T47D (cell line): ENCODE data around the gene ALDH16A1.

Experiments
- DNase-seq, 2 experiments: peaks; one replicate each; pipeline versions ENCODE4 v3.0.0 to v3.0.0-alpha.2; 2011 to 2012; ENCODE audit warnings: low read depth in 1 of 2, low spot score in 1 of 2
- JUND ChIP-seq: IDR thresholded peaks from 2 replicates; pipeline ENCODE4 v1.6.1; 2012; ENCODE audit warnings: low read depth
- in situ Hi-C: cut with HindIII; loops from 2 replicates; pipeline ENCODE4 v1.10.0; 2016; ENCODE audit warnings: low sequenced_read_pairs, low pct_unique_long_range_greater_than_20kb

The ALDH16A1 gene

DNA sequence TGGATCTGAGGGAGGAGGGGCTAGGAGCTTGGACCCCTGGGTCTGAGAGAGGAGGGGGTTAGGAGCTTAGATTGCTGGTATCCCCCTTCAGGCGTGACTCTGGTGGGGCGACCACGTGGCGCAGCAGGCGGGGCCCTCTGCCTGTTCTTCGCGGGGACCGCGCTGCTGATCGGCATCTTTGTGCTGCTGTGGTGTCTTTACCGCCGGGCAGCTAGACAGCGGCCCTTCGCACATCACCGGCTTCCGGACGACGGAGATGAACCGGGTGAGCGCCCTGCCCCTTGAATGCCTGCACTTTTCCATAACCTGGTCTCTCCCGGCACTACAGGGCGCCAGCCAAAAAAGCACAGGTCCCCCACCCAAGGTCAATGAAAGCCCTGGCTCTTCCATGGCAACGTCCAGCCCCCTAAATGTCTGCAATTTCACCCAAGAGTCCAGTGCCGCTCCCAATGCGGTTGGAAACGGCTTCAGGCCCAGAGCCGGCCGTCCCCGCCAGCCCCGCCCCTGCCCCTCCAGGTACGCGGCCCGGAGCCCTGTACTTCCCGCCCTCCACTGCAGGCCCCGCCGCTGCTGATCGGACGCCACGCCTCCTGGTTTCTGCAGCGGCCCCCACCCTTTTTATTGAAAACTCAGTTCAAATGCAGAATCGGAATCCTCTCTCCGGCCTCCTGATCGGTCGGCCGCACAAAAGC, 25.0 kb upstream of the ALDH16A1 start:
- DNase-seq: no peak
- in situ Hi-C loops: no loop called here
- TF ChIP-seq JUND: no peak

DNA sequence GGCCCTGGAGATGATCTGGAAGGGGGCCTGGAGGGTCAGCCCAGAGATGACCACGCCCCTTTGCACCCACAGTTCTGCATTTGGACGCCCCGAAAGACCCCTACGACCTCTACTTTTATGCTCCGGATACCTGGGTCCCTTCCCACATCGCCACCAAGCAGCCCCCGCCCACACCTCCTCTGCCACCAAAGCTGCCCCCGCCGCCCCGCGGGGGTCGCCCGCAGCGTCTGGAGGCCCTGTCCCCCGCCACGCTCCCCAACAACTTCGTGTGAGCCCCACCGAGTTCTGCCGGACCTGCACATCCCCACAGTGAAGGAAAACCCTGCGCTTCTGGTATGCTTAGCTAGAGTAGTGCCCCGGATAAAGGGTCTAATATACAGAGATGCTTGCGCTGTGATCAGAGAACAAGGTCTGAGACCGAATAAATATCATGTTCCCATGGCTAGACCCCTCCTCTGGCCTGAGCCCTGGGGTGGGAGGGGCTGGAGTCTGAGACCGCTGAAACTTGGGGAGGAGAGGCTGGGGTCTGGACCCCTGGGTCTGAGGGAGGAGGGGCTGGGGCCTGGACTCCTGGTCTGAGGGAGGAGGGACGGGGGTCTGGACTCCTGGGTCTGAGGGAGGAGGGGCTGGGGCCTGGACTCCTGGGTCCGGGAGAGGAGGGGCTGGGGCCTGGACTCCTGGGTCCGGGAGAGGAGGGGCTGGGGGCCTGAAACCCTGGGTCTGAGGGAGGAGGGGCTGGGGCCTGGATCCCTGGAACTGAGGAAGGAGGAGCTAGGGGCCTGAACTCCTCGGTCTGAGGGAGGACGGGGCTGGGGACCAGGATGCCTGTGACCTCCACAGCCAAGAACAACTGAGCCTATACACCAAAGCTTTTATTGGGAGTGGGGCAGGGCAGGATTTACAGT, 24.2 kb upstream of the ALDH16A1 start:
- no peak for DNase-seq
- in situ Hi-C loops: no loop called here
- no peak for TF ChIP-seq JUND

DNA sequence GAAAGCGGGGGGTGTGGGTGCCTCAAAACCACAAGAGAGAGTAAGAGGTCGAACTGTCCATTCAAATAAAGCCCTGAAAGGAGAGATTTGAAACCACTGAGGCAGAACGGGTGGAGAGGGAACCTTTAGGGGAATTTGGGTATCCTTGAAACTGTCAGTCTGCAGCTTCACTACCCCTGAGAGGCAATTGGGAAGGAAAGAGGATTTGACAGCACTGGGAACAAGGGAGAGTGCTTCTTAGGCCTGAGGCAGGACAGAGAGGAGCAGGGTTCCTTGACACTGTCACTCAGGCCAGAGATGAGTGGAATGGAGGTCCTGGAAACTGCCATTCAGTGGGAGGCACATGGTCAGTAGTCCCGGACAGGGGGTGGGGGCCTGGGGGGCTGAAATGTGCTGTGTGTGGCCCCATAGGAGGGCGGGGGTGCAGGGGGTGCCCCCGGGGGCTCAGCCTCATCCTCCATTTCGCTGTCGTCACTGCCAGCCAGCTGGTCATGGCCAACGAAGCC, 22.8 kb upstream of the ALDH16A1 start:
- in situ Hi-C loops: no loop called here
- DNase-seq: no peak
- no peak for TF ChIP-seq JUND

DNA sequence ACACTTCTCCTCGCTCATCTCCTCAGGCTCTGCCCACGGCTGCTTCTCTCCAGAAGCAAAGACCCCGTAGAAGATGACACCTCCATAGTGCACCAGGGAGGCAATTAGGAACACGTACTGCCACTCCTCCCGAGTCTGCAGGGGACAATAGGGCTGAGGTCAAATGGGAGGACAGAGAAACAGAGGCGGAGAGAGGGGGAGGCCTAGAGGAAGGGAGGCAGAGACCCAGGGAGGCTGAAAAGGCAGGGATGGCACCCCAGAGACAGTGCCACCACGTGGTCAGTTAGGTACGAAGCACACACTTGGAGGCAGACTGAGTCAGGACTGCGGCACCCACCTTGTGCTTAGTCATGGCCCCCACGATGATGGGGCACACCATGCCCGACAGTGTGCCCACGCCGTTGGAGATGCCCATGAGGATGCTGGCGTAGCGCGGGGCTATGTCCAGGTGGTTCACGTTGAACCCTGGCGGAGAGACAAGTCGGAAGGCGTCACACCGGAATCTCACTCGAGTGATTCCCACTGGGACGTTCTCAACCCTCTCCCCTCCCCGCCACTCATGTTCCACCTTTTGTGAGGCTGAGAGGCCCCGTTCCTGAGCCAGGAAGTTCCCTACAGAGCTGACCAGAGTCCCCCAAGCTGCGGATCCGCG, 22.2 kb upstream of the ALDH16A1 start:
- in situ Hi-C loops: no loop called here
- peak in 1 of 2 experiments; percentile 44 for DNase-seq

DNA sequence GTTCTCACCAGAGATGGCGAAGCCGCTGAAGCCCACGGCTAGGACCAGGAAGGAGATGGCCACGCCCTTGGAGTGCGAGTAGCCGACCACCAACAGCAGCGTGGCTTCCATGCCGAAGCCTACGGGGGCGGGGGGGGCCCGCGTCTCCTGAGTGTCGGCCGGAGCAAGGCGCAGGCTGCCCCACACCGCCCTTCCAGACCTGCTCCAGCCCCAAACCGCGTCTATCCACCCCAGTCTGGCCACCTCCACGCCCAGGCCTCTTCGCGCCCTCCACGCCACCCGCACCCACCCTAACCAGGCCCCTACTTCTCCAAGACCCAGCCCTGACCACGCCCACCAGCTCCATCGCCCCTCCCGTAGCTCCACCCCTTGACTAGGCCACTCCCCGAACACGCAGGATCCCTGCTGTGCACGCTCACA, 21.7 kb upstream of the ALDH16A1 start:
- DNase-seq: no peak
- TF ChIP-seq JUND: no peak
- in situ Hi-C loops: no loop called here

More for the DNA sequence above, 22.2 kb upstream of the ALDH16A1 start:
- no peak for TF ChIP-seq JUND

DNA sequence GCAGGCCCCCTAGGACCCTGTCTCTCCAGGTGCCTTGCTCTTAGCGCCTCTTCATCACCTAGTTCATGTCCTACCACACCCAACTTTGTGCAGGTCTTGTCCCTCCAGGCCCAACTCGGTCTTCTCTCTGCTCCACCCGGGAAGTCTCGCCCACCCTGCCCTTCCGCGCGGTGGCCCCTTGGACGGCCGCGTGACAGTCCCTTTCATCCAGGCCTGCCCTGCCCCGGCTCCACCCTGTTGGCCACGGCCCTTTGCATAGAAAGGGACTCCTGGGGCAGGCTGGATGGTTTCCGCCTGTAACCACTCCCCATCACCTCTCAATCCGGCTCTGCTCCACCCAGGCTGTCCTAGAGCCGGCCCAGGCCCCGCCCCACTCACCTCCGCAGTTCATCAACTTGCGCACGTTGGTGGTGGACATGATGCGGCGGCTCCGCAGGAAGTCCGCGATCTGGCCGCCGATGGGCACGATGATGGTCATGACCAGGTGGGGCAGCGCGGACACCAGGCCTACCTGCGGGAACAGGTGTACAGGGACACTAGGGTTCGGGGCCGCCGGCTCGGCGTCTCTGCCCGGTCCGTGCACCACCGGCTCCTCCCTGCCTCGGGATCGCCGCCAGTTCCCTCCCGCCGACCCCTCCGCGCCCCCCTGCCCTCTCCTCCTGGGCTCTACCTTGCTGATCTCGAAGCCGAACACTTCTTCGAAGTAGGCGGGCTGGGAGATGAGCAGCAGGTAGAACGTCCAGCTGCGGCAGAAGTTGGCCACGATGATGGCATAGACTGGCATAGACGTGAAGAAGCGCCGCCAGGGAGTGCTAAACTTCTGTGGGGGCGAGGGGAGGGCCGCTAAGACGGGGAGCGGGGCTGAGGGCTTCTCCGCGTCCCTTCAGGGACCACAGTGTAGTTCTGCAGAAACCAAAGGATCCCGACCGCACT, 20.6 kb upstream of the ALDH16A1 start:
- no peak for DNase-seq
- no peak for TF ChIP-seq JUND
- in situ Hi-C loops: no loop called here

DNA sequence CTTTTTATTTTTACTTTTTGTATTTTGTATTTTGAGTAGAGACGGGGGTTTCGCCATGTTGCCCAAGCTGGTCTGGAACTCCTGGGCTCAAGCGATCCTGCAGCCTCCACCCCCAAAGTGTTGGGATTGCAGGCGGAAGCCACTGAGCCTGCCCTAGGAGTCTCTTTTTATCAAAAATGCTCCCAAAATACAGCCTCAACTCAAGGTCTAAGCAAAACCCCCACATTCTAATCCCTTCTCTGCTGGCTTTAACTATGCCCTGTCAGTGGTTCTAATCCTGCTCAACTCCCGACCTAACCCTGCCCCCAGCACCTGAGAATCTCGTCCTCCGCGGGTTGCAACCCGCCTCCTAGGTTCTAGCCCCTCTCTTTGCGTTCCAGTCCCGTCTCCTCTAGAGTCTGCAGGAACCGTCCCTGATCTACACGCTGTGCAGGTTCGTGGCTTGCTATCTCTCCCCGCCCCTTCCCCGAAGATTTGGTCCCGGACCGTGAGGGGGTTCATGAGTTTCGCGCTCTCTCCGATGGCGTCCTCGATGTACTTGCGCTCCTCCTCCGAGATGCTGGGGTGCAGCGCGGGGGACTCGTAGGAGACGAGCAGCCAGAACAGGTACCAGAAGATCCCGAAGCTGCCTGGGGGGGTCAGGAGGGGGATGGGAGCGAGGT, 19.7 kb upstream of the ALDH16A1 start:
- no peak for TF ChIP-seq JUND
- in situ Hi-C loops: no loop called here
- no peak for DNase-seq

DNA sequence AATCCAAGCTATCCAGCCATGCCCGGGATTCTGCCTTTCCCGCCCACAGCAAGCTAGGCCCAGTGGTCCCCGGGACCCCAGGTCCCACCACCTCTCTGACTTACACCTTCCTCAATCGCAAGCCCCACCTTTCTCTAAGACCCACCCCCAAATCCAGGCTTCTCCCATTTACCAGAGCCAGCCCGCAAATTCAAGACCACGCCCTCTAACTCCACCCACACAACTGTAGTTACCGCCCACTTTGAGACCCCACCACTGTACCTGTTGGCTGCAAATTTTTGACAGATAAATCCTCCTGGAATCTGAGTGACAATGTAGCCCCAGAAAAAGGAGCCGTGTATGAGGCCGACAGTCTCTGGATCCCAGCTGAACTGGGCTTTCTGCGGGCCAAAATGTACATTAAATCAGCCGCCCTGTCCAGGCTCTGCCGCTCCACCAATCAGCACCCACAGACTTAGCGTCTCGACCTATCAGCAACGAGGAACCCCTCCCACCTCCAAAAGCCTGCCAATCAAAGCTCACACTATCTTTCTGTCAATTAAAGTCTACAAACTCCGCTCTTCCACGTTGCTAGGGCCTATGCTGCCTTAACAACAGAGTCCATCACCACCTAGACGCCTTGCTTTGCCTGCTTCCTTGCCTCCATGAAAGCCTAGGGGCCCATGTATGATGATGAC, 18.0 kb upstream of the ALDH16A1 start:
- peak in 1 of 2 experiments; percentile 38 for DNase-seq
- in situ Hi-C loops: no loop called here
- TF ChIP-seq JUND: no peak

DNA sequence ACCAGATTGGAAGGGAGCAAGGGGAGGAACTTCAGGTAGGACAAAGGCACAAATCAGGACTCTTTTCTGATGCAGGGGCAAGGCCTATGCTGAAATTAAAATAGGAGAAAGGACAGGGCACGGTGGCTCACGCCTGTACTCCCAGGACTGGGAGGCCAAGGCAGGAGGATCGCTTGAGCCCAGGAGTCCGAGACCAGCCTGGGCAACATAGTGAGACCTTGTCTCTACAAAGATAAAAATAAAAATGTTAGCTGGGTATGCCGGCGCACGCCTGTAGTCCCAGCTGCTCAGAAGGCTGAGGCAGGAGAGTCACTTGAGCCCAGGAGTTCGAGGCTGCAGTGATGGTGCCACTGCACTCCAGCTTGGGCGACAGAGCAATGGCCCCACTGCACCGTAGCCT, 17.4 kb upstream of the ALDH16A1 start:
- no peak for TF ChIP-seq JUND
- in situ Hi-C loops: no loop called here
- DNase-seq: no peak

DNA sequence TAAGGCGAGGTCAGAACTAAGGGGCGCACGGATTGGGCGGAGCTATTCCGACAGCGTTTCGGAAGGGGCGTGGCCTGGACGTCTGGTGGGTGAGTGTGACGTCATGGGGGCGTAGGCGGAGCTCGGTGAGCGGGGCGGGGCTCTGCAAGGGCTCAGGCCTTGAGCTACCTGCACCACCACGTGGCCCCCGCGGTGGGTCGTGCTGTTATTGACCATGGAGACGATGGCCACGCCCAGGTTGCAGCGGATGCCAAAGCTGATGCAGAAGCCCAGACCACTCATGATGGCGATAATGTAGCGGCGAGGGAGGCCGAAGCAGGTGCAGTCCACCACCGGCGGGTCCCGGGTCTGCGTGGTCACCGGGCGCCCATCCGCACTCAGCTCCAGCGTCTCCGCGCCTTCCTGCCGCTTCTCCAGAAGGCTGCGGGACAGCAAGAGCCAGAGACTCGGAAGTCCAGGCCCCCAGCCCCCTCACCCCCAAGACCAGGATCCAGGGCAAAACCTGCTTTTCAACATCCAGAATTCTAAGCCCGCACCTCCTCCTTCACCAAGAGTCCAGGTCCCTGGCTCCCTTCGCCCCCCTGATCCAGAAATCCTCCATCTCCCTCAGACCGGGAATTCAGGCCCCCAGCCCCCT, 16.5 kb upstream of the ALDH16A1 start:
- no peak for DNase-seq
- TF ChIP-seq JUND: no peak
- in situ Hi-C loops: no loop called here
